HL-60 (cell line): ENCODE measurements around the gene ESCO1.

ENCODE experiments used
- GABPA ChIP-seq: IDR thresholded peaks from 2 replicates; pipeline ENCODE4 v1.6.1; 2012; ENCODE audit warnings: low read depth
- REST ChIP-seq: IDR thresholded peaks from 2 replicates; pipeline ENCODE4 v1.6.1; 2012; ENCODE audit warnings: low read depth; ENCODE audit not compliant: insufficient replicate concordance
- SPI1 ChIP-seq: IDR thresholded peaks from 2 replicates; pipeline ENCODE4 v1.6.1; 2012; ENCODE audit warnings: low read depth, mild to moderate bottlenecking, borderline replicate concordance
- TF ChIP-seq, protein P1 (sequence below): IDR thresholded peaks from one replicate; pipeline ENCODE4 v1.5.1; 2011; ENCODE audit warnings: low read length, control low read depth, inconsistent platforms; ENCODE audit not compliant: insufficient read depth

GRCh38 chr18:21507913-21508701 lies 92.4 kb downstream of the ESCO1 start:
- TF ChIP-seq REST (no peak), GABPA (no peak), SPI1 (no peak)
- TF ChIP-seq, protein P1, sequence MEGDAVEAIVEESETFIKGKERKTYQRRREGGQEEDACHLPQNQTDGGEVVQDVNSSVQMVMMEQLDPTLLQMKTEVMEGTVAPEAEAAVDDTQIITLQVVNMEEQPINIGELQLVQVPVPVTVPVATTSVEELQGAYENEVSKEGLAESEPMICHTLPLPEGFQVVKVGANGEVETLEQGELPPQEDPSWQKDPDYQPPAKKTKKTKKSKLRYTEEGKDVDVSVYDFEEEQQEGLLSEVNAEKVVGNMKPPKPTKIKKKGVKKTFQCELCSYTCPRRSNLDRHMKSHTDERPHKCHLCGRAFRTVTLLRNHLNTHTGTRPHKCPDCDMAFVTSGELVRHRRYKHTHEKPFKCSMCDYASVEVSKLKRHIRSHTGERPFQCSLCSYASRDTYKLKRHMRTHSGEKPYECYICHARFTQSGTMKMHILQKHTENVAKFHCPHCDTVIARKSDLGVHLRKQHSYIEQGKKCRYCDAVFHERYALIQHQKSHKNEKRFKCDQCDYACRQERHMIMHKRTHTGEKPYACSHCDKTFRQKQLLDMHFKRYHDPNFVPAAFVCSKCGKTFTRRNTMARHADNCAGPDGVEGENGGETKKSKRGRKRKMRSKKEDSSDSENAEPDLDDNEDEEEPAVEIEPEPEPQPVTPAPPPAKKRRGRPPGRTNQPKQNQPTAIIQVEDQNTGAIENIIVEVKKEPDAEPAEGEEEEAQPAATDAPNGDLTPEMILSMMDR = no peak
